H1 (cell line): ENCODE results near the gene THAP12. TPM values are rescaled to one million over a fixed set of nuclear protein-coding genes. Genes with fewer than 3 reads are reported as not detected.

Experiments
- EGR1 ChIP-seq: IDR thresholded peaks from 2 replicates; pipeline ENCODE4 v1.6.1; 2011; ENCODE audit warnings: low read depth, low read length, borderline replicate concordance
- HDAC2 ChIP-seq, 2 experiments: fragments of 300-600 bp in 1 of 2; sonication (generic) in 1 of 2; IDR thresholded peaks; 2 replicates each; pipeline ENCODE4 v1.6.1; 2011 to 2012; ENCODE audit warnings: low read depth in 2 of 2, low read length in 2 of 2, mild to moderate bottlenecking in 2 of 2, moderate library complexity in 2 of 2, borderline replicate concordance in 1 of 2, inconsistent platforms in 1 of 2
- KDM1A ChIP-seq: fragments of 200-600, 300-600 bp; sonication (generic); IDR thresholded peaks from 2 replicates; pipeline ENCODE4 v1.7.1; 2016; ENCODE audit warnings: mild to moderate bottlenecking, low read length, borderline replicate concordance
- POU5F1 ChIP-seq: IDR thresholded peaks from 2 replicates; pipeline ENCODE4 v1.6.1; 2011; ENCODE audit warnings: low read depth, mild to moderate bottlenecking, low read length, moderate library complexity
- RBBP5 ChIP-seq: IDR thresholded peaks from 2 replicates; pipeline ENCODE4 v1.7.1; 2012; ENCODE audit warnings: low read depth, mild to moderate bottlenecking, inconsistent platforms, low read length, moderate library complexity, borderline replicate concordance
- SRF ChIP-seq: IDR thresholded peaks from 2 replicates; pipeline ENCODE4 v1.6.1; 2011; ENCODE audit warnings: mild to moderate bottlenecking, low read depth, low read length, moderate library complexity
- TEAD4 ChIP-seq: IDR thresholded peaks from 2 replicates; pipeline ENCODE4 v1.6.1; 2012; ENCODE audit warnings: low read depth, low read length, inconsistent platforms, mixed read lengths
- polyA plus RNA-seq, 7 experiments: library from polyadenylated mRNA; depleted of rRNA in 3 of 7; stranded (reverse) in 5 of 7; unstranded in 2 of 7; fragments of >200 nt in 5 of 7; fragments of 200-250 nt in 2 of 7; gene quantifications; 1 replicate in 5 of 7; 2 replicates in 1 of 7; 4 replicates in 1 of 7; pipeline versions ENCODE4 v1.2.1 to v1.2.3, GENCODE V29; 2011 to 2013; ENCODE audit warnings: missing spikeins in 2 of 7, mixed read lengths in 2 of 7
- total RNA-seq: library from RNA; stranded (reverse); fragmentation: NEBNext Ultra II Directional; extraction: Animal tissue kit (Norgen Biotek cat#: 25700); gene quantifications from 2 replicates; pipeline ENCODE4 v1.2.1, GENCODE V29; 2021
- TF ChIP-seq, protein P1 (sequence below): fragments of 300-600 bp; sonication (generic); IDR thresholded peaks from 2 replicates; pipeline ENCODE4 v1.7.1; 2012; ENCODE audit warnings: low read length, moderate library complexity, mild to moderate bottlenecking, inconsistent platforms; ENCODE audit not compliant: insufficient replicate concordance

The THAP12 gene
- total and polyA plus RNA-seq, 2 of the 8 experiments (the other 6 are each of a cell fraction or from before 2014, with no cell fraction given): 12.0 to 39.9 TPM

GRCh38 chr11:76310832-76311595 lies 69.9 kb downstream of the THAP12 start (continued):
- TF ChIP-seq, protein P1, sequence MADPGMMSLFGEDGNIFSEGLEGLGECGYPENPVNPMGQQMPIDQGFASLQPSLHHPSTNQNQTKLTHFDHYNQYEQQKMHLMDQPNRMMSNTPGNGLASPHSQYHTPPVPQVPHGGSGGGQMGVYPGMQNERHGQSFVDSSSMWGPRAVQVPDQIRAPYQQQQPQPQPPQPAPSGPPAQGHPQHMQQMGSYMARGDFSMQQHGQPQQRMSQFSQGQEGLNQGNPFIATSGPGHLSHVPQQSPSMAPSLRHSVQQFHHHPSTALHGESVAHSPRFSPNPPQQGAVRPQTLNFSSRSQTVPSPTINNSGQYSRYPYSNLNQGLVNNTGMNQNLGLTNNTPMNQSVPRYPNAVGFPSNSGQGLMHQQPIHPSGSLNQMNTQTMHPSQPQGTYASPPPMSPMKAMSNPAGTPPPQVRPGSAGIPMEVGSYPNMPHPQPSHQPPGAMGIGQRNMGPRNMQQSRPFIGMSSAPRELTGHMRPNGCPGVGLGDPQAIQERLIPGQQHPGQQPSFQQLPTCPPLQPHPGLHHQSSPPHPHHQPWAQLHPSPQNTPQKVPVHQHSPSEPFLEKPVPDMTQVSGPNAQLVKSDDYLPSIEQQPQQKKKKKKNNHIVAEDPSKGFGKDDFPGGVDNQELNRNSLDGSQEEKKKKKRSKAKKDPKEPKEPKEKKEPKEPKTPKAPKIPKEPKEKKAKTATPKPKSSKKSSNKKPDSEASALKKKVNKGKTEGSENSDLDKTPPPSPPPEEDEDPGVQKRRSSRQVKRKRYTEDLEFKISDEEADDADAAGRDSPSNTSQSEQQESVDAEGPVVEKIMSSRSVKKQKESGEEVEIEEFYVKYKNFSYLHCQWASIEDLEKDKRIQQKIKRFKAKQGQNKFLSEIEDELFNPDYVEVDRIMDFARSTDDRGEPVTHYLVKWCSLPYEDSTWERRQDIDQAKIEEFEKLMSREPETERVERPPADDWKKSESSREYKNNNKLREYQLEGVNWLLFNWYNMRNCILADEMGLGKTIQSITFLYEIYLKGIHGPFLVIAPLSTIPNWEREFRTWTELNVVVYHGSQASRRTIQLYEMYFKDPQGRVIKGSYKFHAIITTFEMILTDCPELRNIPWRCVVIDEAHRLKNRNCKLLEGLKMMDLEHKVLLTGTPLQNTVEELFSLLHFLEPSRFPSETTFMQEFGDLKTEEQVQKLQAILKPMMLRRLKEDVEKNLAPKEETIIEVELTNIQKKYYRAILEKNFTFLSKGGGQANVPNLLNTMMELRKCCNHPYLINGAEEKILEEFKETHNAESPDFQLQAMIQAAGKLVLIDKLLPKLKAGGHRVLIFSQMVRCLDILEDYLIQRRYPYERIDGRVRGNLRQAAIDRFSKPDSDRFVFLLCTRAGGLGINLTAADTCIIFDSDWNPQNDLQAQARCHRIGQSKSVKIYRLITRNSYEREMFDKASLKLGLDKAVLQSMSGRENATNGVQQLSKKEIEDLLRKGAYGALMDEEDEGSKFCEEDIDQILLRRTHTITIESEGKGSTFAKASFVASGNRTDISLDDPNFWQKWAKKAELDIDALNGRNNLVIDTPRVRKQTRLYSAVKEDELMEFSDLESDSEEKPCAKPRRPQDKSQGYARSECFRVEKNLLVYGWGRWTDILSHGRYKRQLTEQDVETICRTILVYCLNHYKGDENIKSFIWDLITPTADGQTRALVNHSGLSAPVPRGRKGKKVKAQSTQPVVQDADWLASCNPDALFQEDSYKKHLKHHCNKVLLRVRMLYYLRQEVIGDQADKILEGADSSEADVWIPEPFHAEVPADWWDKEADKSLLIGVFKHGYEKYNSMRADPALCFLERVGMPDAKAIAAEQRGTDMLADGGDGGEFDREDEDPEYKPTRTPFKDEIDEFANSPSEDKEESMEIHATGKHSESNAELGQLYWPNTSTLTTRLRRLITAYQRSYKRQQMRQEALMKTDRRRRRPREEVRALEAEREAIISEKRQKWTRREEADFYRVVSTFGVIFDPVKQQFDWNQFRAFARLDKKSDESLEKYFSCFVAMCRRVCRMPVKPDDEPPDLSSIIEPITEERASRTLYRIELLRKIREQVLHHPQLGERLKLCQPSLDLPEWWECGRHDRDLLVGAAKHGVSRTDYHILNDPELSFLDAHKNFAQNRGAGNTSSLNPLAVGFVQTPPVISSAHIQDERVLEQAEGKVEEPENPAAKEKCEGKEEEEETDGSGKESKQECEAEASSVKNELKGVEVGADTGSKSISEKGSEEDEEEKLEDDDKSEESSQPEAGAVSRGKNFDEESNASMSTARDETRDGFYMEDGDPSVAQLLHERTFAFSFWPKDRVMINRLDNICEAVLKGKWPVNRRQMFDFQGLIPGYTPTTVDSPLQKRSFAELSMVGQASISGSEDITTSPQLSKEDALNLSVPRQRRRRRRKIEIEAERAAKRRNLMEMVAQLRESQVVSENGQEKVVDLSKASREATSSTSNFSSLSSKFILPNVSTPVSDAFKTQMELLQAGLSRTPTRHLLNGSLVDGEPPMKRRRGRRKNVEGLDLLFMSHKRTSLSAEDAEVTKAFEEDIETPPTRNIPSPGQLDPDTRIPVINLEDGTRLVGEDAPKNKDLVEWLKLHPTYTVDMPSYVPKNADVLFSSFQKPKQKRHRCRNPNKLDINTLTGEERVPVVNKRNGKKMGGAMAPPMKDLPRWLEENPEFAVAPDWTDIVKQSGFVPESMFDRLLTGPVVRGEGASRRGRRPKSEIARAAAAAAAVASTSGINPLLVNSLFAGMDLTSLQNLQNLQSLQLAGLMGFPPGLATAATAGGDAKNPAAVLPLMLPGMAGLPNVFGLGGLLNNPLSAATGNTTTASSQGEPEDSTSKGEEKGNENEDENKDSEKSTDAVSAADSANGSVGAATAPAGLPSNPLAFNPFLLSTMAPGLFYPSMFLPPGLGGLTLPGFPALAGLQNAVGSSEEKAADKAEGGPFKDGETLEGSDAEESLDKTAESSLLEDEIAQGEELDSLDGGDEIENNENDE: no peak
- TF ChIP-seq RBBP5 (no peak), TEAD4 (no peak), POU5F1 (no peak), EGR1 (no peak), HDAC2 (IDR thresholded peaks at IDR 0.05; ENCODE audit: borderline replicate concordance in 1 of 2, low read depth in 2 of 2, low read length in 2 of 2) (no peak), KDM1A (no peak), SRF (no peak)
